Thoracic aorta (tissue), 2 donors: ENCODE data around the gene SNX30. TPM values are rescaled to one million over a fixed set of nuclear protein-coding genes. Genes with fewer than 3 reads are reported as not detected.
A peak's percentile ranks its signal among the peaks of the same experiment; 100 is the strongest.
"Not testable (repeated sequence)": the region's sequence is repeated elsewhere in the genome, so short reads cannot be mapped to it uniquely, and the experiment has no call there.

Experiments
- ATAC-seq: fragments of 150-250 bp; one replicate; pipeline ENCODE4 v1.8.0; 2017; ENCODE audit warnings: low read depth; ENCODE audit not compliant: insufficient number of reproducible peaks, low FRiP score
- DNase-seq: peaks from one replicate; pipeline ENCODE4 v3.0.0-alpha.2; 2020; ENCODE audit warnings: low spot score
- H3K27ac ChIP-seq, 2 donors: fragments of 200-600 bp; sonication (generic); 1 replicate in 1 of 2; 2 replicates in 1 of 2; pipeline ENCODE4 v1.5.1; 2016; ENCODE audit warnings: mild to moderate bottlenecking in 2 of 2, moderate library complexity in 2 of 2
- H3K27me3 ChIP-seq: fragments of 200-600 bp; sonication (generic); replicated peaks from 2 replicates; pipeline ENCODE4 v1.6.0; 2016; ENCODE audit warnings: mild to moderate bottlenecking; ENCODE audit not compliant: insufficient read depth
- H3K36me3 ChIP-seq: fragments of 200-600 bp; sonication (generic); one replicate; pipeline ENCODE4 v1.5.1; 2016
- H3K4me1 ChIP-seq, 2 donors: fragments of 200-600 bp; sonication (generic); 1 replicate in 1 of 2; 2 replicates in 1 of 2; pipeline versions ENCODE4 v1.5.1 to v1.6.0; 2016; ENCODE audit warnings: low read depth in 2 of 2, mild to moderate bottlenecking in 1 of 2; ENCODE audit not compliant: control insufficient read depth in 1 of 2
- H3K4me3 ChIP-seq: fragments of 200-600 bp; sonication (generic); 2 replicates; pipeline ENCODE4 v1.5.1; 2016; ENCODE audit warnings: mild to moderate bottlenecking
- H3K9me3 ChIP-seq: fragments of 200-600 bp; sonication (generic); 2 replicates; pipeline ENCODE4 v1.5.1; 2016
- CTCF ChIP-seq: fragments of 200-600 bp; sonication (generic); IDR thresholded peaks from one replicate; pipeline ENCODE4 v1.5.1; 2019; ENCODE audit warnings: antibody characterized with exemption
- total RNA-seq, 2 donors: library from RNA; depleted of rRNA; stranded (reverse); fragments of >200 nt; gene quantifications; one replicate each; pipeline versions ENCODE4 v1.1.0 to v1.2.3, GENCODE V29; 2016

Gene SNX30
- total RNA-seq, 2 donors from 2014 or later, result 11.2 to 36.3 TPM

- ATAC-seq, result no peak
- Histone ChIP-seq H3K4me3 (no peak overlapping the region), H3K27ac (no peak overlapping the region), H3K36me3 (peaks cover 4% of the 10 kb centered on the region), H3K27me3 (no peaks in the 10 kb centered on the region), H3K4me1 (peaks cover 5 to 7% of the 10 kb centered on the region in 2 donors), H3K9me3 (no peaks in the 10 kb centered on the region)
- TF ChIP-seq CTCF, result no peak
- no peak for DNase-seq
These were observed 37.9 kb upstream of the SNX30 start for GRCh38 chr9:112712678-112713077.

- no peaks in the 10 kb centered on the region for H3K27me3 ChIP-seq
- no peaks in the 10 kb centered on the region for H3K9me3 ChIP-seq
- DNase-seq (peak; percentile 87), ATAC-seq (peak; percentile 95)
- no peak for TF ChIP-seq CTCF
- peaks cover 5 to 7% of the 10 kb centered on the region in 2 donors for H3K4me1 ChIP-seq
- H3K27ac ChIP-seq, result peak within 1 kb of the TSS; percentile 64 to 66
- H3K4me3 ChIP-seq, result peak within 1 kb of the TSS; percentile 82
- H3K36me3 ChIP-seq, result no peaks in the 10 kb centered on the region
These were observed 32.8 kb upstream of the SNX30 start, which contains the start of gene INIP for GRCh38 chr9:112717661-112718331. TSS of gene INIP (minus strand) at chr9:112718117. CDS start at chr9:112716485, 1,632 bp downstream.

GRCh38 chr9:112719241-112719691 lies 31.3 kb upstream of the SNX30 start:
- Histone ChIP-seq H3K27ac (peak overlapping the region; percentile 6 to 40), H3K36me3 (no peaks in the 10 kb centered on the region), H3K9me3 (no peaks in the 10 kb centered on the region), H3K4me1 (peaks cover 5 to 7% of the 10 kb centered on the region in 2 donors), H3K27me3 (no peaks in the 10 kb centered on the region), H3K4me3 (no peak overlapping the region)
- ATAC-seq (no peak), DNase-seq (no peak)
- no peak for TF ChIP-seq CTCF

GRCh38 chr9:112719696-112720095 lies 30.9 kb upstream of the SNX30 start:
- Histone ChIP-seq H3K4me3 (no peak overlapping the region), H3K9me3 (no peaks in the 10 kb centered on the region), H3K36me3 (no peaks in the 10 kb centered on the region), H3K4me1 (peaks cover 5 to 7% of the 10 kb centered on the region in 2 donors), H3K27me3 (no peaks in the 10 kb centered on the region), H3K27ac (peak overlapping the region; percentile 6 to 40)
- DNase-seq (no peak), ATAC-seq (no peak)
- no peak for TF ChIP-seq CTCF

GRCh38 chr9:112720113-112720780 lies 30.3 kb upstream of the SNX30 start:
- no peaks in the 10 kb centered on the region for H3K27me3 ChIP-seq
- H3K27ac ChIP-seq, result no peak overlapping the region
- peaks cover 5 to 7% of the 10 kb centered on the region in 2 donors for H3K4me1 ChIP-seq
- no peak overlapping the region for H3K4me3 ChIP-seq
- DNase-seq, result no peak
- H3K36me3 ChIP-seq, result no peaks in the 10 kb centered on the region
- no peak for ATAC-seq
- no peak for TF ChIP-seq CTCF
- H3K9me3 ChIP-seq, result no peaks in the 10 kb centered on the region

GRCh38 chr9:112722749-112723148 lies 27.8 kb upstream of the SNX30 start:
- H3K9me3 ChIP-seq, H3K4me1 ChIP-seq, H3K4me3 ChIP-seq, H3K36me3 ChIP-seq, H3K27me3 ChIP-seq, DNase-seq, ATAC-seq, H3K27ac ChIP-seq: not testable (repeated sequence)
